Measurements from ENCODE around the gene MYRFL. TPM values are rescaled to one million over a fixed set of nuclear protein-coding genes. Genes with fewer than 3 reads are reported as not detected.

Gene MYRFL
- total RNA-seq, 1 experiment from 2014 or later, result not detected

DNA sequence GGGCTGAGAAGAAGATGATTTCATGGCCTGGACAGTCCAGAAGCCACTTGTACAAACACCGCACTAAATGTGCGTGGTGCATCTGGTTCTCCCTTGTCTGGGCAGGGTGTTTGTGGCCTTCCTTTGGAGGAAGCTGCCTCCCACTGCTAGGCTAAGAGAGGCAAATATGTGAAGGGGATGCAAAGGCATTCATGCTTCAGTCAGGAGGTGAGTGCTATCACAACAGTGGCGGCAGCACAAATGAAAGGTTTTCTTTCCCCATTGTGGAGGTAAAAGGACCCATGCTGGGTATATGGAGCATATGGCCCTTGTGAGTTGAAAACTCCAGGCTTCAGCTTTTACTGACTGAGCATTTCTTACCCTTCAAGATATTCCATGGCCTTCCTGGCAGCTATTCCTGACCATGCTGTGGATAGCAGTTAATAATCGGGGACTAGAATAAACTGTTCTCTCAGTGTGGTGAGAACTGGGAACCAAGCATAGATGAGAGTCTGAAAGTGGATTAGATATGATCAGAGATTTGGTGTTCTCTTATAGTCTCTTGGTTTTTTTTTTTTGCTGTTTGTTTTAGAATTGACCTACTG, 69.9 kb downstream of the MYRFL start:
- Histone ChIP-seq H3K4me1 (replicated peaks) (no peaks in the 10 kb centered on the region), H3K36me3 (no peaks in the 10 kb centered on the region), H3K27me3 (replicated peaks) (no peaks in the 10 kb centered on the region), H3K27ac (no peak overlapping the region), H3K4me3 (no peak overlapping the region), H3K9me3 (replicated peaks) (no peaks in the 10 kb centered on the region)
- no peak for DNase-seq (ENCODE audit: low read depth in 1 of 2, low spot score in 2 of 2)

DNA sequence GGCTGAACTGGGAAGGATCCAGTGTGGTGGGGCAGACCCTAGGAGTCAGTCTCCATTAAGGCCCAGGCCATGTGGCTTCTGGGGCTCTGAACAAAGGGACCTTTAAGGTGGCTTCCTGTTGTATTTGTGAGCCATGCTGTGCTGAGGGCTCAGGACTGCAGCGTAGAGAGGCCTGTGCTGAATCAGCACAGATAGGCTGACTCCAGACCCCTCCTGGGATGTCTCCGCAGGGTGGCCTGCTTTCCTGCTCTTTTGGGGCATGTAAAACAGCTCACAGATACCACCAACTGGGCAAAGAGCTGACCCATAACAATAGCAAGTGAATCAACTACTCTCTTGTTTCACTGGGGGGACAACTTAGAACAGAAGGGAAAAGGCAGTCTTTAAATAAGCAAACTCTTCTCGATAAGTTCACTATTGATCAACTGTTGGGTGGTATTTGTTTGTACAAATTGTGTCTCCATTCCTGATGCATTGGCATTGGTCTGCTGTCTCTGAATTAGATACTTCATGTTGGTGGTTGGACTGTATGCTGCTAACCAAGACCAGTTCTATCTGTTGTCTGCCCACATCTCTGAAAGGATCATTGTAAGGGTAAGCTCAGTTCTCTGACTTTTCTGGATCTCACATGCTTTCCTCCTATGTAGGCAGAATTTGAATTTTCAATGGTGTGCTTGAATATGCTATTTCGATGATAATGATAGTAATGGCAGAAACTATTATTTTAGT, 71.8 kb downstream of the MYRFL start:
- Histone ChIP-seq H3K4me1 (replicated peaks) (no peaks in the 10 kb centered on the region), H3K36me3 (no peaks in the 10 kb centered on the region), H3K9me3 (replicated peaks) (no peaks in the 10 kb centered on the region), H3K27ac (no peak overlapping the region), H3K4me3 (no peak overlapping the region), H3K27me3 (replicated peaks) (no peaks in the 10 kb centered on the region)
- no peak for DNase-seq (ENCODE audit: low read depth in 1 of 2, low spot score in 2 of 2)

DNA sequence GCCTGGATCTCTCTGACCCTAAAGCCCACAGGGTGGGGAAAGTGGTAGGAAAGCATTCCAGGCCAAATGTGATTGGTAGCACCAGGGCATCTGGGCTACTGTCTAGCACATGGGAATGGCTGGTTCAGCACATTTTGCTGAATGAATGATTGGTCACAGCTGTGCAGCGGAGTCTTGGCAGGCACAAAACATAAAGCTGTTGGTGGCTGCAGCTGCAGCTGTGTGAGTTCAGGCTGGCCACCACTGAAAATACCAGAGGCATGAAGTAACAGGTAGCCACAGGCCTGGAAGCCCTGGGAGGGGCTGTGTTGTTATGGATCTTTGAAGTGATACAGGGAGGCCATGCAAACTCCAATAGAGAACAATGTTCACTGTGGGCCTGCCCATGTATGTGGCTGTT, 72.7 kb downstream of the MYRFL start:
- H3K9me3 ChIP-seq (replicated peaks), result no peaks in the 10 kb centered on the region
- DNase-seq (ENCODE audit: low read depth in 1 of 2, low spot score in 2 of 2), result no peak
- H3K4me1 ChIP-seq (replicated peaks), result no peaks in the 10 kb centered on the region
- H3K36me3 ChIP-seq, result no peaks in the 10 kb centered on the region
- no peaks in the 10 kb centered on the region for H3K27me3 ChIP-seq (replicated peaks)
- H3K27ac ChIP-seq, result no peak overlapping the region
- no peak overlapping the region for H3K4me3 ChIP-seq

DNA sequence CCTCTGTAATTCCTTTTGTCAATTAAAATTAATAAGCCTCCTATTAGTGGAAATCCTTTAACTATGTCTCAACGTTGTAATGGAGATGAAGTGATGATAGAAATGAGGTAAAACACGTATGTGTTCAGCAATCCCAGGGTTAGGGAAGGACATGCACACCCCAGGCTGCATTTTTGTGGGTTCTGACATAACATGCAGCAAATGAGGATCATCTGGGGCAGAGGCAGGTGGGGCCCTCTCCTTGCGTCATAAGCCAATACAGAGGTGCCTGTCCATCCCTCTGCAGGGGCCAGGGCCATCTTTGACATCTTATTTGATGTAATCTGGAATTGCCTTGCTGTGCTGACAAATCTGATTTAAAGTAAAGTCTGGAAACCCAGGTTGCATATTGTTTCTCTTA, 73.2 kb downstream of the MYRFL start:
- DNase-seq (ENCODE audit: low read depth in 1 of 2, low spot score in 2 of 2), result no peak
- H3K9me3 ChIP-seq (replicated peaks), result no peaks in the 10 kb centered on the region
- no peak overlapping the region for H3K4me3 ChIP-seq
- no peak overlapping the region for H3K27ac ChIP-seq
- H3K4me1 ChIP-seq (replicated peaks), result no peaks in the 10 kb centered on the region
- H3K36me3 ChIP-seq, result no peaks in the 10 kb centered on the region
- no peaks in the 10 kb centered on the region for H3K27me3 ChIP-seq (replicated peaks)

DNA sequence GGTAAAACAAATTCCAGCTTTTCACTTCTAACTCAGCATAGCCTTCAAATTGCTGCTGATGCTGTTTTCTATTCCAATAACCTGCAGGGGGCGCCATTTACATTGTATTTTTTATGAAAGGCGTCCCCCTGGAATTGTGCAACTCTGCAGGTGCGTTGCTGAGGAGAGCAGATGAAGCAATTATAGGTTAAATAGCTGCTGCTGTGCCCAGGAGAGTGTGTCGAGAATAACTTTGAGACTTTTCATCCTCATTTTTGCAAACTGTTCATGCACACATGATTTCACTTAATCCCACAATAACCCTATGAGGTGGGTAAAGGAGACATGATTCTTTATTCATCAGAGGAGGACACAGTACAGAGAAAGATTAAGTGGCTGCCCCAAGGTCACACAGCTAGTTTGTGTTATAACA, 75.7 kb downstream of the MYRFL start:
- DNase-seq (ENCODE audit: low read depth in 1 of 2, low spot score in 2 of 2), result peak; percentile 36 to 54
- Histone ChIP-seq H3K9me3 (replicated peaks) (no peaks in the 10 kb centered on the region), H3K36me3 (no peaks in the 10 kb centered on the region), H3K27me3 (replicated peaks) (no peaks in the 10 kb centered on the region), H3K4me1 (replicated peaks) (no peaks in the 10 kb centered on the region), H3K4me3 (no peak overlapping the region), H3K27ac (no peak overlapping the region)

DNA sequence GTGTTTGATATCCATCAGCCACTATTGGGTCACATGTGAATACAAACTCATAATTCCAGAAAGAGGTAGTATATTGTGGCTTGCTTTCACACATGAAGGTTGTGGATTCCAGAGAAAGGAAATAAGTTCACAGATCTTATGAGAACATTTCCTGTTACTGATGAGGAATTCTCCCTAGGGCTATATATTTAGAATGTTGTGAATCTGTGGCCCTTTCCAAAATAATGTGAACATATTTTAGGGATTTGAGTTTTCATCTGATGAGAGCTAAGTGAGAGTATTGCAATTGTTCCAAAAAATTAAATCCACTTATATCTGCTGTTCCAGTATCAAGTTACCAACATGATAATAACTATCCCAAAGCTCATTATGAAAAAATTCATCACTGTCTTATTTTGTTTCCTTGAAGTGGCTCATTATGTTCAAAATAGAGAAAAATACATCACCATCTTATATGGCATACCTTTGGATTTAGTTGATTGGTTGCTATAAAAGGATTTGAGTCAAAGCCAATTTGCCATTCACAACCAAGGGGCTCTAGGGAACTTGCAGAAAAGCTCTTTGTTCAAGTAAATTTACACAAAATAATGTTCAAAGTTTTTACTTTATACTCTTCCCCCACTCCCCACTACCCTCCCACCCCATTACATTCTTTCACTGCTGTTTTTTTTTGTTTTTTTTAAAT, 76.3 kb downstream of the MYRFL start:
- H3K4me1 ChIP-seq (replicated peaks), result no peaks in the 10 kb centered on the region
- no peaks in the 10 kb centered on the region for H3K9me3 ChIP-seq (replicated peaks)
- no peak overlapping the region for H3K4me3 ChIP-seq
- H3K27ac ChIP-seq, result no peak overlapping the region
- no peak for DNase-seq (ENCODE audit: low read depth in 1 of 2, low spot score in 2 of 2)
- no peaks in the 10 kb centered on the region for H3K27me3 ChIP-seq (replicated peaks)
- H3K36me3 ChIP-seq, result no peaks in the 10 kb centered on the region

DNA sequence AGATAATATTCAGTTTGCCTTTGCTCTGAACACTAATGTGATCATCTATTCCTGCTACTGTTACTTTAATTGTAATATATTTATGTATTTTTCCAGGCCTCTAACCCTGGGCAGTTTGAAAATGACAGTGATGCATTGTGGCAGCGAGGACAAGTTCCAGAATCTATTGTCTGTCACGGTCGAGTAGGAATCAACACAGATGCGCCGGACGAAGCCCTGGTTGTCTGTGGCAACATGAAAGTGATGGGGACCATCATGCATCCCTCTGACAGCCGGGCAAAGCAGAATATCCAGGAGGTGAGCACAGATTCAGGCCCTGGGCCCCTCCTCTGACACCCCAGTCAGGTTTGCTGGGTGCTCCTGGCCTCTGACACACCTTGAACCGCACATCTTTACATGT, 78.5 kb downstream of the MYRFL start:
- Histone ChIP-seq H3K27me3 (replicated peaks) (no peaks in the 10 kb centered on the region), H3K4me1 (replicated peaks) (no peaks in the 10 kb centered on the region), H3K36me3 (no peaks in the 10 kb centered on the region), H3K4me3 (no peak overlapping the region), H3K27ac (no peak overlapping the region), H3K9me3 (replicated peaks) (no peaks in the 10 kb centered on the region)
- DNase-seq (ENCODE audit: low read depth in 1 of 2, low spot score in 2 of 2), result no peak

DNA sequence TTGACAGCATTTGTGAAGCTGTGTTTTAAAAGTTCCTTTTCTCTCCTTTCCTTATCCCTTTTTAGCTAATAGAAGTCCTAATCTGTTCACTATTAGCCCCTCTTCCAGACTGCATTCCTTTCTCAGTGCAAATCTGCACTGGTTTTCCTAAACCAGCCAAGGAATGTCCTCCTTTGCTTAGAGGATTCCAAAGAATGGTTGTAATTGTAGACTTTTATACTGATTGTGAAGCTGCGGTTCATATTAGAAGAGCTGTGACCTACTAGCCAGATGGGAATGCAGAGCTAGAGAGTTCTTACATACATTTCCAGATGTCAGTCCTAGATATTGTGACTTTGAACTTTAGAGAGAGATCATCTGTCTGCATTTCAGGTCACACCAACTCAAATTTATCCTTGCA, 79.8 kb downstream of the MYRFL start:
- no peak for DNase-seq (ENCODE audit: low read depth in 1 of 2, low spot score in 2 of 2)
- Histone ChIP-seq H3K36me3 (no peaks in the 10 kb centered on the region), H3K4me1 (replicated peaks) (no peaks in the 10 kb centered on the region), H3K27me3 (replicated peaks) (no peaks in the 10 kb centered on the region), H3K9me3 (replicated peaks) (no peaks in the 10 kb centered on the region), H3K4me3 (no peak overlapping the region), H3K27ac (no peak overlapping the region)

DNA sequence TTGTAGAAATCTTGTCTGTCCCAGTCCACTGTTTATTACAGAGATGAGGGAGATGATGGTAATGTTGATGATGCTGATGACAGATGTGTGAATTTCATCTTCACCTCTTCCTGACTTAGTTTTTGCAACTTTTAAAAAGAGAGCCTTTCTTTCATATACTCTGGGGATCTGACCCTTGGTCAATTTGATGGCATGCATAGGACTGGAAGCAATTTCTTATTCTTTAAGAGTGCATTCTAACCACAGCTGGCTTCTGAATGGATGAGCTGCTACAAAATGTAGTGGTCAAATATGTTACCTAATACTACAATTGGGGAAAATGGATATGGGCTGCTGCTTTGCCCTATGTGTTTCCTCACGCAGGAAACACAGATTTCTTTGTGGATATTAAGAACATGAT, 80.8 kb downstream of the MYRFL start:
- Histone ChIP-seq H3K4me3 (no peak overlapping the region), H3K27ac (no peak overlapping the region), H3K4me1 (replicated peaks) (no peaks in the 10 kb centered on the region), H3K36me3 (no peaks in the 10 kb centered on the region), H3K27me3 (replicated peaks) (no peaks in the 10 kb centered on the region), H3K9me3 (replicated peaks) (no peaks in the 10 kb centered on the region)
- DNase-seq (ENCODE audit: low read depth in 1 of 2, low spot score in 2 of 2), result no peak

DNA sequence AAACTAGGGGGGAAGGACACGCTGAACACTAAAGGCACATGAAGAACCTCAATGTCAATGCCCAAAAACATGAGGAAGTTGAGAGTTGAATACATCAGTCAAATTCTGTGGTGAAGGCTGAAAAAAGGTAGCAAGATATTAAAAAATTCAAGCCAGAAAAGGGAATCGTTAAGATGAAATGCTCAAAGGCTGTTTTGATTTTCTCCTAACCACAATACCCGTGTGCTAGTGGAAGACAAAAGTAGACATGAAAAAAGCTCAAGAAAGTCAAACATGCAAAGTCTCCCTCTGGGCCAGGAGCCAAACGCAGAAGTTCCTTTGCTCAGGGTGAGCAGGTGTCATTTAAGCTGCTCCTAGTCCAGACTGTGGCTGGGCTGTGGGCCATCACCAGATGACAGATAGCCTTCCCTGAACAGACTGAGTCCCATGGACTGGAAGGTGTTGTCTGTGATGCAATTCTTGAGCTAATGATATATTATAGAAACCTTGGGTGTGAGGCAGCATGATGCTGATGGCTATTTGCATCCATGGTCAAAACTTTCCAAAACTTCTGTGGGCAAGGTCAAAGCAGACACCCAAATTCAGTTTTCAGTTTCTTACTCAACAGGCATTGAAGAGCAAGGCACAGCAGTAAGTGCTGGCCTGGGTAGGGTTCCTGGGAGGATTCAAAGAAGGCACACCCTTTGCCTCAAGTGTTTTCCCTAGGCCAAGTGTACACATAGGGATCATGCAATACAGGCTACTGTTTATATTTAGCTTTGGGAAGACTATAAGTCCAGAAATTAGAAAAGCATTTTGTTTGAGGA, 81.6 kb downstream of the MYRFL start:
- Histone ChIP-seq H3K27me3 (replicated peaks) (no peaks in the 10 kb centered on the region), H3K4me1 (replicated peaks) (no peaks in the 10 kb centered on the region), H3K9me3 (replicated peaks) (no peaks in the 10 kb centered on the region), H3K4me3 (no peak overlapping the region), H3K36me3 (no peaks in the 10 kb centered on the region), H3K27ac (no peak overlapping the region)
- DNase-seq (ENCODE audit: low read depth in 1 of 2, low spot score in 2 of 2), result no peak

DNA sequence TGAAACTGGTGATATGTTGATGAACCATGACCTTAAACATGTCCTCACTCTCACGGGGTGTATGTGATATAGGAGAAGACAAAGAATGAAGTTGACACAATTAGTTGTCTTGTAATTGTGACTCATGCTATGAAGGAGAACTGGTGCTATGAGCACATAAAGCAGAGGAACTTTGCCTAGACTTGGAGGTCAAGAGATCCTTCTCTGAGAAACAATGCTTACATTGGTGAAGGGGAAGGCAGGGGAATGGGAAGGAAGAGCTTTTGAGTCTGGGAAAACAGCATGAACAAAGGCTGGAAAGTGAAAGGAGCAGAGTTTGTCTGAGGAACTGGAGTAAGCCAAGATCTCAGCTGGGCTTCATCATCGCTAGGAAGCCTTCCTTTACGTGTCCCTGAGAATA, 83.2 kb downstream of the MYRFL start:
- Histone ChIP-seq H3K4me3 (no peak overlapping the region), H3K9me3 (replicated peaks) (no peaks in the 10 kb centered on the region)
- DNase-seq (ENCODE audit: low read depth in 1 of 2, low spot score in 2 of 2), result no peak

DNA sequence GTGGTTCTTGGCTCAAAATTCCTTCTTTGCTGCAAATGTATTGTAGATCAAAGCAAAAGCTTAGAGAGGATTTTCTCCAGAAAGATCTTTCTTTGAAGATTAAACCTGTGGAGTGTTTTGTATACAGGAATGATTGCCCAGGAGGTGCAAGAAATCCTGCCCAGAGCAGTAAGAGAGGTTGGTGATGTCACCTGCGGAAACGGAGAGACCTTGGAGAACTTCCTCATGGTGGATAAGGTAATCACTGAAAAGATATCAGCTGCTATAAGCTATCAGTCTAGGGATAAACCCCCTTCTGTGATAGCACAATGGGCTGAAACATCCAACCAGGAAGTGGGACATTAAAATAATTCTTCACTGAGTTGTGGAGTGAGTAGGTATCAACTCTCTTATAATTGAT, 85.7 kb downstream of the MYRFL start:
- no peak overlapping the region for H3K27ac ChIP-seq
- no peaks in the 10 kb centered on the region for H3K27me3 ChIP-seq (replicated peaks)
- no peak overlapping the region for H3K4me3 ChIP-seq
- H3K36me3 ChIP-seq, result no peaks in the 10 kb centered on the region
- no peak for DNase-seq (ENCODE audit: low read depth in 1 of 2, low spot score in 2 of 2)
- H3K9me3 ChIP-seq (replicated peaks), result no peaks in the 10 kb centered on the region
- H3K4me1 ChIP-seq (replicated peaks), result no peaks in the 10 kb centered on the region

More for the DNA sequence above, 83.2 kb downstream of the MYRFL start:
- H3K27ac ChIP-seq, result no peak overlapping the region
- no peaks in the 10 kb centered on the region for H3K36me3 ChIP-seq
- no peaks in the 10 kb centered on the region for H3K4me1 ChIP-seq (replicated peaks)
- H3K27me3 ChIP-seq (replicated peaks), result no peaks in the 10 kb centered on the region

DNA sequence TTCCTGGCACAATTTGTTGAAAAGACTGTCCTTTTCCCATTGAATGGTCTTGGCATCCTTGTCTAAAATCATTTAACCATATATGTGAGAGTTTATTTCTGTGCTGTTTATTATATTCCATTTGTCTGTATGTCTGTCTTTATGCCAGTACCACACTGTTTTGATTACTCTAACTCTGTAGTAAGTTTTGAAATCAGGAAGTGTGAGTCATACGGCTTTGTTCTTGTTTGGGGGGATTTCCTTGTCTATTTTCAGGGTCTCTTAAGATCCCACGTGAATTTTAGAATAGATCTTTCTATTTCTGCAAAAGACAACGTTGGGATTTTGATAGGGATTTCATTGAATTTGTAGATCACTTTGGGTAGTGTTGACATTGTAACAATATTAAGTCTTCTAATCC, 88.5 kb downstream of the MYRFL start:
- no peak for DNase-seq (ENCODE audit: low read depth in 1 of 2, low spot score in 2 of 2)
- H3K9me3 ChIP-seq (replicated peaks), result no peaks in the 10 kb centered on the region
- H3K36me3 ChIP-seq, result no peaks in the 10 kb centered on the region
- H3K4me1 ChIP-seq (replicated peaks), result no peaks in the 10 kb centered on the region
- H3K27ac ChIP-seq, result no peak overlapping the region
- H3K4me3 ChIP-seq, result no peak overlapping the region
- H3K27me3 ChIP-seq (replicated peaks), result no peaks in the 10 kb centered on the region

DNA sequence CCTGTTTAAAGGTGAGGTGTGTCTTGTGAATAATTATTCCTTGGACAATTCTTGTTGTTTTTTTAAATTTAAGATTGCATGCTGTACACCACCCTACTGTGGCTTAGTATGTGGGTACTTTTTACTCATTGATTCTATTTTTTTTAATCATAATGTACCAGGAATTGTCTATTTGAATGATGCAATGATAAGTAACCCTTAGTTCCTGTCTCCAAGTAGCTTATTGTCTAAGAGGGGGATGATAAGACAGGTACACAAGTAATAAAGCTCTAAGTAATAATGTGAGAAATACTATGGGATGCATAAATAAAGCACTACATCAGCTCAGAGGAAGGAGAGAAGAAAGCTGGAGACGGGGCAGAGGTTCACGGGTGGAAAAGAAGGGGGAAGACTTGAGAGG, 90.9 kb downstream of the MYRFL start:
- Histone ChIP-seq H3K27ac (no peak overlapping the region), H3K27me3 (replicated peaks) (no peaks in the 10 kb centered on the region), H3K4me1 (replicated peaks) (no peaks in the 10 kb centered on the region), H3K9me3 (replicated peaks) (no peaks in the 10 kb centered on the region), H3K4me3 (no peak overlapping the region), H3K36me3 (no peaks in the 10 kb centered on the region)
- DNase-seq (ENCODE audit: low read depth in 1 of 2, low spot score in 2 of 2), result no peak
